Ascending aorta (tissue), 2 donors: Measurements from ENCODE around the gene RSRC1. TPM values are rescaled to one million over a fixed set of nuclear protein-coding genes. Genes with fewer than 3 reads are reported as not detected.

Experiments used
- DNase-seq, 2 donors: peaks; one replicate each; pipeline ENCODE4 v3.0.0-alpha.2; 2019; ENCODE audit warnings: low spot score in 2 of 2
- H3K27ac ChIP-seq, 2 donors: fragments of 200-600 bp; sonication (generic); one replicate each; pipeline ENCODE4 v1.5.1; 2016 to 2017; ENCODE audit warnings: mild to moderate bottlenecking in 1 of 2
- H3K27me3 ChIP-seq: fragments of 200-600 bp; sonication (generic); one replicate; pipeline ENCODE4 v1.5.1; 2017
- H3K36me3 ChIP-seq, 2 donors: fragments of 200-600 bp; sonication (generic); one replicate each; pipeline ENCODE4 v1.5.1; 2016
- H3K4me1 ChIP-seq, 2 donors: fragments of 200-600 bp; sonication (generic); one replicate each; pipeline ENCODE4 v1.5.1; 2016 to 2017; ENCODE audit warnings: mild to moderate bottlenecking in 1 of 2
- H3K4me3 ChIP-seq, 2 donors: fragments of 200-600 bp; sonication (generic); one replicate each; pipeline ENCODE4 v1.5.1; 2016 to 2017; ENCODE audit warnings: mild to moderate bottlenecking in 1 of 2
- H3K9me3 ChIP-seq, 2 donors: fragments of 200-600 bp; sonication (generic); one replicate each; pipeline ENCODE4 v1.5.1; 2016
- CTCF ChIP-seq, 3 experiments: fragments of 200-600 bp in 2 of 3; fragments of 450-650 bp in 1 of 3; sonication (generic) in 2 of 3; IDR thresholded peaks; one replicate each; pipeline ENCODE4 v1.5.1; 2016 to 2019; ENCODE audit warnings: antibody characterized with exemption in 3 of 3, mild to moderate bottlenecking in 1 of 3, moderate library complexity in 1 of 3
- intact Hi-C: fragments of 100-400 bp; cut with DNase I; formaldehyde crosslinking; loops from one replicate; pipeline ENCODE4 v1.15.1; 2023
- total RNA-seq: library from RNA; depleted of rRNA; stranded (reverse); fragments of >200 nt; gene quantifications from one replicate; pipeline ENCODE4 v1.1.0, GENCODE V29; 2016

Gene RSRC1
- total RNA-seq, 1 donor from 2014 or later = 28.0 TPM

GRCh38 chr3:158420654-158421396, 310.9 kb downstream of the RSRC1 start:
- intact Hi-C loops = no loop called here
- Histone ChIP-seq H3K4me1 (no peaks in the 10 kb centered on the region), H3K27me3 (no peaks in the 10 kb centered on the region), H3K9me3 (no peaks in the 10 kb centered on the region), H3K27ac (no peak overlapping the region), H3K4me3 (no peak overlapping the region), H3K36me3 (no peaks in the 10 kb centered on the region)
- no peak for TF ChIP-seq CTCF (IDR thresholded peaks at IDR 0.05)
- DNase-seq = no peak

GRCh38 chr3:158430448-158430847, 320.6 kb downstream of the RSRC1 start:
- H3K27ac ChIP-seq = no peak overlapping the region
- H3K4me1 ChIP-seq = no peaks in the 10 kb centered on the region
- H3K36me3 ChIP-seq = no peaks in the 10 kb centered on the region
- intact Hi-C loops = loop anchor here (5.0 kb wide), 1 partner anchor 898 kb away; no protein-coding TSS in a partner anchor
- H3K27me3 ChIP-seq = no peaks in the 10 kb centered on the region
- H3K9me3 ChIP-seq = no peaks in the 10 kb centered on the region
- TF ChIP-seq CTCF (IDR thresholded peaks at IDR 0.05) = no peak
- DNase-seq = no peak
- H3K4me3 ChIP-seq = no peak overlapping the region

- intact Hi-C loops = loop anchor here (5.0 kb wide), 1 partner anchor 899 kb away; no protein-coding TSS in a partner anchor
- TF ChIP-seq CTCF (IDR thresholded peaks at IDR 0.05) = no peak
- Histone ChIP-seq H3K9me3 (no peaks in the 10 kb centered on the region), H3K27ac (no peak overlapping the region), H3K4me3 (no peak overlapping the region), H3K4me1 (no peaks in the 10 kb centered on the region), H3K27me3 (no peaks in the 10 kb centered on the region), H3K36me3 (no peaks in the 10 kb centered on the region)
- no peak for DNase-seq
Measured at GRCh38 chr3:158430968-158431367, 321.1 kb downstream of the RSRC1 start.

GRCh38 chr3:158431829-158432228, 321.9 kb downstream of the RSRC1 start:
- no peak for DNase-seq
- no peaks in the 10 kb centered on the region for H3K4me1 ChIP-seq
- intact Hi-C loops = loop anchor here (5.0 kb wide), 1 partner anchor 900 kb away; no protein-coding TSS in a partner anchor
- no peaks in the 10 kb centered on the region for H3K36me3 ChIP-seq
- no peak for TF ChIP-seq CTCF (IDR thresholded peaks at IDR 0.05)
- H3K27ac ChIP-seq = no peak overlapping the region
- no peak overlapping the region for H3K4me3 ChIP-seq
- H3K9me3 ChIP-seq = no peaks in the 10 kb centered on the region
- H3K27me3 ChIP-seq = no peaks in the 10 kb centered on the region

- H3K4me3 ChIP-seq = no peak overlapping the region
- no peaks in the 10 kb centered on the region for H3K27me3 ChIP-seq
- H3K4me1 ChIP-seq = no peaks in the 10 kb centered on the region
- no peak overlapping the region for H3K27ac ChIP-seq
- DNase-seq = peak in 1 of 2 donors; percentile 63
- intact Hi-C loops = loop anchor here (1.0 to 5.0 kb wide), 2 partner anchors 816 to 902 kb away; no protein-coding TSS in a partner anchor
- H3K9me3 ChIP-seq = no peaks in the 10 kb centered on the region
- no peaks in the 10 kb centered on the region for H3K36me3 ChIP-seq
- TF ChIP-seq CTCF (IDR thresholded peaks at IDR 0.05) = peak; percentile 41 to 67 (median 42)
Measured at GRCh38 chr3:158434412-158435038, 324.6 kb downstream of the RSRC1 start.
